HCT116 (cell line): ENCODE measurements around the gene TBC1D14. TPM values are rescaled to one million over a fixed set of nuclear protein-coding genes. Genes with fewer than 3 reads are reported as not detected.
"Not testable (repeated sequence)": the region's sequence is repeated elsewhere in the genome, so short reads cannot be mapped to it uniquely, and the experiment has no call there.

Experiments used
- ATAC-seq: fragments of 200-7000 bp; cut with Tn5 transposase; 2 replicates; pipeline ENCODE4 v1.9.1; 2020; ENCODE audit warnings: mild to moderate bottlenecking, moderate library complexity
- BruUV-seq: library from RNA; stranded (reverse); fragments of 400-500 nt; replicated peaks from 2 replicates; lab custom pipeline; 2021; lab: Mats Ljungman, UMichigan
- CTCF ChIA-PET: fragments of 300-600 bp; sonication (Branson Sonifier 250); formaldehyde crosslinking; loops from one replicate; lab custom pipeline; 2021; ENCODE audit warnings: antibody characterized with exemption; lab: Charles Lee
- POLR2A ChIA-PET: fragments of 300-600, 350-600 bp; sonication (Branson Sonifier 250); formaldehyde crosslinking; loops from one replicate; lab custom pipeline; 2021; ENCODE audit warnings: antibody characterized with exemption; lab: Charles Lee
- RAD21 ChIA-PET, 2 experiments: fragments of 300-600 bp; sonication (Branson Sonifier 250); formaldehyde crosslinking; loops; one replicate each; lab custom pipeline; 2023; ENCODE audit warnings: low total read pairs in 2 of 2; ENCODE audit not compliant: uncharacterized antibody in 2 of 2, unreplicated experiment in 2 of 2, low non-redundant PET in 1 of 2; lab: Charles Lee
- DNase-seq: peaks from one replicate; pipeline ENCODE4 v3.0.0-alpha.2; 2010; ENCODE audit warnings: low read depth, low spot score
- H2AFZ ChIP-seq: fragments of 200-600 bp; shearing (Covaris generic), sonication (generic); 2 replicates; pipeline ENCODE4 v1.6.1; 2017; ENCODE audit warnings: low read depth, mixed run types, mixed read lengths, antibody characterized with exemption, low read length; ENCODE audit not compliant: poor library complexity, severe bottlenecking
- H3K27ac ChIP-seq: 2 replicates; pipeline ENCODE4 v1.5.1; 2012; ENCODE audit warnings: low read depth, low read length
- H3K27me3 ChIP-seq: fragments of 200-600 bp; sonication (generic); 2 replicates; pipeline ENCODE4 v1.6.1; 2016; ENCODE audit warnings: mixed run types, low read length, mixed read lengths; ENCODE audit not compliant: insufficient read depth
- H3K36me3 ChIP-seq, 2 experiments: fragments of 200-500 bp in 1 of 2; fragments of 200-600 bp in 1 of 2; sonication (Bioruptor generic) in 1 of 2; sonication (generic) in 1 of 2; 2 replicates each; pipeline versions ENCODE4 v1.5.1 to v1.6.1; 2014 to 2016; ENCODE audit warnings: low read length in 2 of 2, inconsistent platforms in 1 of 2, mixed read lengths in 1 of 2, mixed run types in 1 of 2; ENCODE audit not compliant: insufficient read depth in 2 of 2, control insufficient read depth in 1 of 2
- H3K4me1 ChIP-seq, 2 experiments: fragments of 200-600 bp in 1 of 2; sonication (generic) in 1 of 2; 2 replicates each; pipeline versions ENCODE4 v1.5.1 to v1.6.1; 2012 to 2017; ENCODE audit warnings: low read length in 2 of 2, inconsistent platforms in 1 of 2, mild to moderate bottlenecking in 1 of 2, mixed read lengths in 1 of 2, mixed run types in 1 of 2, moderate library complexity in 1 of 2; ENCODE audit not compliant: insufficient read depth in 2 of 2, control insufficient read depth in 1 of 2
- H3K4me2 ChIP-seq: fragments of 200-600 bp; sonication (generic); 2 replicates; pipeline ENCODE4 v1.6.1; 2017; ENCODE audit warnings: mixed run types, low read length, mixed read lengths
- H3K4me3 ChIP-seq, 2 experiments: fragments of 200-600 bp in 1 of 2; sonication (generic) in 1 of 2; replicated peaks in 1 of 2; 2 replicates each; pipeline ENCODE4 v1.5.1; 2011 to 2016; ENCODE audit warnings: low read length in 2 of 2, control low read depth in 1 of 2, low read depth in 1 of 2, mild to moderate bottlenecking in 1 of 2, mixed read lengths in 1 of 2, mixed run types in 1 of 2
- H3K79me2 ChIP-seq: fragments of 200-600 bp; sonication (generic); 2 replicates; pipeline ENCODE4 v1.6.1; 2017; ENCODE audit warnings: mild to moderate bottlenecking, mixed run types, low read length, moderate library complexity, mixed read lengths; ENCODE audit not compliant: insufficient read depth
- H3K9ac ChIP-seq: fragments of 200-600 bp; sonication (generic); 2 replicates; pipeline ENCODE4 v1.6.1; 2016; ENCODE audit warnings: low read length, mixed read lengths
- H3K9me2 ChIP-seq: fragments of 200-600 bp; sonication (generic), shearing (Covaris generic); 2 replicates; pipeline ENCODE4 v1.6.1; 2017; ENCODE audit warnings: mixed run types, mild to moderate bottlenecking, moderate library complexity; ENCODE audit not compliant: insufficient read depth
- H3K9me3 ChIP-seq, 2 experiments: fragments of 200-500 bp in 1 of 2; fragments of 200-600 bp in 1 of 2; sonication (Bioruptor generic) in 1 of 2; sonication (generic) in 1 of 2; 2 replicates each; pipeline ENCODE4 v1.6.1; 2014 to 2017; ENCODE audit warnings: low read length in 2 of 2, mixed read lengths in 2 of 2, inconsistent platforms in 1 of 2, low read depth in 1 of 2, mild to moderate bottlenecking in 1 of 2, mixed run types in 1 of 2, moderate library complexity in 1 of 2; ENCODE audit not compliant: control insufficient read depth in 1 of 2, insufficient read depth in 1 of 2
- H4K20me1 ChIP-seq: fragments of 200-600 bp; sonication (generic), shearing (Covaris generic); 2 replicates; pipeline ENCODE4 v1.6.1; 2017; ENCODE audit warnings: mixed run types, mild to moderate bottlenecking, moderate library complexity; ENCODE audit not compliant: insufficient read depth
- EGR1 ChIP-seq: IDR thresholded peaks from 2 replicates; pipeline ENCODE4 v1.6.1; 2012; ENCODE audit warnings: low read depth
- EZH2phosphoT487 ChIP-seq: fragments of 200-600 bp; IDR thresholded peaks from 2 replicates; pipeline ENCODE4 v1.6.1; 2018; ENCODE audit warnings: antibody characterized with exemption, borderline replicate concordance
- JUND ChIP-seq: IDR thresholded peaks from 2 replicates; pipeline ENCODE4 v1.6.1; 2012
- SIN3A ChIP-seq: IDR thresholded peaks from 2 replicates; pipeline ENCODE4 v1.6.1; 2012; ENCODE audit warnings: low read depth
- SP1 ChIP-seq: IDR thresholded peaks from 2 replicates; pipeline ENCODE4 v1.6.1; 2012; ENCODE audit warnings: low read depth
- SRF ChIP-seq: IDR thresholded peaks from 2 replicates; pipeline ENCODE4 v1.6.1; 2012; ENCODE audit warnings: low read depth
- ZNF274 ChIP-seq: fragments of 200-500 bp; sonication (Bioruptor generic); IDR thresholded peaks from 2 replicates; pipeline ENCODE4 v1.6.1; 2014; ENCODE audit warnings: mild to moderate bottlenecking, low read depth, low read length, inconsistent platforms
- intact Hi-C: fragments of 100-400 bp; cut with micrococcal nuclease; formaldehyde crosslinking; loops from 2 replicates; pipeline ENCODE4 v1.10.0; 2022
- total RNA-seq: library from RNA; stranded (reverse); gene quantifications from one replicate; pipeline ENCODE4 v1.2.1, GENCODE V29; 2021; ENCODE audit not compliant: unreplicated experiment

TBC1D14 gene
- total RNA-seq, 1 experiment from 2014 or later = 62.9 TPM

GRCh38 chr4:6890358-6890757 is 19.3 kb upstream of the TBC1D14 start:
- no TSS peak for BruUV-seq
- Histone ChIP-seq H3K79me2 (no peaks in the 10 kb centered on the region), H3K9me2 (no peaks in the 10 kb centered on the region), H3K36me3 (no peaks in the 10 kb centered on the region), H3K4me3 (no peak overlapping the region), H3K9ac (no peak overlapping the region), H2AFZ (no peak overlapping the region), H4K20me1 (no peaks in the 10 kb centered on the region), H3K27ac (no peak overlapping the region), H3K27me3 (no peaks in the 10 kb centered on the region), H3K4me2 (no peak overlapping the region), H3K4me1 (no peaks in the 10 kb centered on the region), H3K9me3 (peaks cover 0 to 4% of the 10 kb centered on the region in 2 experiments; a peak in 2 of 4 replicates)
- ChIA-PET CTCF (no interaction called here), RAD21 (no interaction called here), POLR2A (no interaction called here)
- intact Hi-C loops = no loop called here
- ATAC-seq (no peak), DNase-seq (no peak)
- TF ChIP-seq JUND (no peak), EGR1 (no peak), SP1 (no peak), ZNF274 (no peak), EZH2phosphoT487 (no peak), SRF (no peak), SIN3A (no peak)

DNA sequence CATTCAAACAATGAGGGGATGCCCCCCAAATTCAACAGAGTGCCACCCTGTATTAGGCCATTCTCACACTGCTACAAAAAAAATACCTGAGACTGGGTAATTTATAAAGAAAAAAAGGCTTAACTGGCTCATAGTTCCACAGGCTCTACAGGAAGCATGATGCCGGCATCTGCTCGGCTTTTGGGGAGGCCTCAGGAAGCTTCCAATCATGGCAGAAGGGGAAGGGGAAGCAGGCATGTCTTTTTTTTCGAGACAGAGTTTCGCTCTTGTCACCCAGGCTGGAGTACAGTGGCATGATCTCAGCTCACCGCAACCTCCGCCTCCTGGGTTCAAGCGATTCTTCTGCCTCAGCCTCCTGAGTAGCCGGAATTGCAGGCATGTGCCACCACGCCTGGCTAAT is 18.7 kb upstream of the TBC1D14 start:
- DNase-seq, H3K4me3 ChIP-seq, BruUV-seq, H3K79me2 ChIP-seq, H3K4me2 ChIP-seq, H3K9me3 ChIP-seq, CTCF ChIA-PET, H3K9me2 ChIP-seq, intact Hi-C loops, ATAC-seq, H4K20me1 ChIP-seq, H3K27me3 ChIP-seq, H3K4me1 ChIP-seq, RAD21 ChIA-PET, H3K36me3 ChIP-seq, POLR2A ChIA-PET, H2AFZ ChIP-seq, H3K27ac ChIP-seq, H3K9ac ChIP-seq: not testable (repeated sequence)
